ENCODE results near the gene NTN3.

The NTN3 gene

GRCh38 chr16:2514333-2515179 lies 43.5 kb downstream of the NTN3 start:
- H3K27ac ChIP-seq: peak overlapping the region; percentile 92

GRCh38 chr16:2515180-2515851 lies 44.2 kb downstream of the NTN3 start:
- peak overlapping the region; percentile 92 for H3K27ac ChIP-seq
- TF ChIP-seq, protein P1, sequence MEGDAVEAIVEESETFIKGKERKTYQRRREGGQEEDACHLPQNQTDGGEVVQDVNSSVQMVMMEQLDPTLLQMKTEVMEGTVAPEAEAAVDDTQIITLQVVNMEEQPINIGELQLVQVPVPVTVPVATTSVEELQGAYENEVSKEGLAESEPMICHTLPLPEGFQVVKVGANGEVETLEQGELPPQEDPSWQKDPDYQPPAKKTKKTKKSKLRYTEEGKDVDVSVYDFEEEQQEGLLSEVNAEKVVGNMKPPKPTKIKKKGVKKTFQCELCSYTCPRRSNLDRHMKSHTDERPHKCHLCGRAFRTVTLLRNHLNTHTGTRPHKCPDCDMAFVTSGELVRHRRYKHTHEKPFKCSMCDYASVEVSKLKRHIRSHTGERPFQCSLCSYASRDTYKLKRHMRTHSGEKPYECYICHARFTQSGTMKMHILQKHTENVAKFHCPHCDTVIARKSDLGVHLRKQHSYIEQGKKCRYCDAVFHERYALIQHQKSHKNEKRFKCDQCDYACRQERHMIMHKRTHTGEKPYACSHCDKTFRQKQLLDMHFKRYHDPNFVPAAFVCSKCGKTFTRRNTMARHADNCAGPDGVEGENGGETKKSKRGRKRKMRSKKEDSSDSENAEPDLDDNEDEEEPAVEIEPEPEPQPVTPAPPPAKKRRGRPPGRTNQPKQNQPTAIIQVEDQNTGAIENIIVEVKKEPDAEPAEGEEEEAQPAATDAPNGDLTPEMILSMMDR (IDR thresholded peaks at IDR 0.05): no peak
- no peak for TF ChIP-seq ZFX (IDR thresholded peaks at IDR 0.05; ENCODE audit: borderline replicate concordance)

More at GRCh38 chr16:2514333-2515179, 43.5 kb downstream of the NTN3 start:
- no peak for TF ChIP-seq ZFX (IDR thresholded peaks at IDR 0.05; ENCODE audit: borderline replicate concordance)
- TF ChIP-seq, protein P1 (IDR thresholded peaks at IDR 0.05): no peak

DNA sequence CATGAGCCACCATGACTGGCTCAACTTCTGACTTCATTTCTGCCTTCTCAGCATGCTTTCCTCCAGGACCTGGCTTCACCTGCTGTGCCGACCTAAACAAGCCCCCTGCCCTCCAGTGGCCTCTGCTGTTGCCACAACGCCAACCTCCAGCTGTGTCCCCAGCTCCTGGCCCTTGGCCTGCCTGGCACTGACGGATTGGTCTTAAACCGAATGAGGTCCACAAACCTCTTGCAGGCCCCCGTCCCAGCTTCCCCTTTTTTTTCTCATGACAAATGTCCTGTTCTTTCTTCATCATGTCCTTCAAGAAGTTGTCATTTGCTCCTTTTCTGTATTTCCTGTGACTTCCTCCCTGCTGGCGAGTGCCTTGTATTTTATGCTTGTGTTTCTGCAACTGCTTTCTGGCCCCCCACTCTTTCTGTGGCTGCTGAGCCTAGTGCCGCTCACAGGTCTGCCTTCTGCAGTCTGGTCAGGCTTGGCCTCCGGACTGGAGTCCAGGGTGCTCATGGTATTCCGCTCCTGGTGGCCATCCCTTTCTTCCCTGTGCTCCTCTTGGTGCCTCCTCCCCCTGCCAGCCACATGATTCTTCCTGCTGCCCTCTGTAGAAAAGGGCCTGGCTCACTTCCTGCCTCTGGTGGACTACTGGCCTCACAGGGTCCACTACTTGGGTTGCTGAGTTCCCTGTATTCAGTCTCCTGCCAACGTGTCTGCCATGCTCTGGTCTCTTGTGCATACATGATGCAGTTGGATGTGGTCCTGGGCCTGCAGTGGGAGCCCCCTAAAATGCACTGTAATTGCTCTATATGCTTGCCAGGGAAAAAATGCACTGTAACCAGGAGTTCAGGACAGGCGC lies 45.5 kb downstream of the NTN3 start:
- peak overlapping the region; percentile 92 for H3K27ac ChIP-seq
- TF ChIP-seq, protein P1 (IDR thresholded peaks at IDR 0.05): no peak
- no peak for TF ChIP-seq ZFX (IDR thresholded peaks at IDR 0.05; ENCODE audit: borderline replicate concordance)

DNA sequence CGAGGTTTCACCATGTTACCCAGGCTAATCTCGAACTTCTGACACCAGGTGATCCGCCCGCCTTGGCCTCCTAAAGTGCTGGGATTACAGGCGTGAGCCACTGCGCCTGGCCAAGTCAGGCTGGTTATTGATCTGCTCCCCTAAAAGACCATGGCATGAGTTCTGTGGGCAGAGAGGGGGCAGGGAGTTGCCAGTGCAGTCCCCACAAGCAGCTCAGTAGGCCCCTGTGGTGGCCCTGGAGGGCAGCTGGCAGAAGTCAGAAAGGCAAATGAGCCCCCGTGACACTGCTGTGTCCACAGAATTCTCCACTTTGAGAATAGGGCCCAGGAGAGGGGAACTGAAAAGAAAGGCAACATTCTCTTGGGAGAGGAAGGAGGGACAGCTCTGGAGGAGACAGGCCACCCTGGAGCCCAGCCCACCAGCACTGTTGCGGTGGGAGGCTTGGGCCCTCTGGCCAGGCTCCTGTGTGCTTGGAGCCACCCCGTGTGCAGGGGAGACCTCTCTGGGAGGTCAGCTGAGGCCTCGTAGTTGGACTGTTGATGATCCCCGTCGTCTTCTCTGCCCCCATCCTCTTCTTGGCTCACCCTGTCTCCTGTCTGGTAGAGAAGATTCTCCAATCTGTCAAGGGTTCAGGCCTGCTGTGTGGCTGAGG lies 47.0 kb downstream of the NTN3 start:
- no peak for TF ChIP-seq ZFX (IDR thresholded peaks at IDR 0.05; ENCODE audit: borderline replicate concordance)
- TF ChIP-seq, protein P1 (IDR thresholded peaks at IDR 0.05): no peak

GRCh38 chr16:2518823-2519710 lies 48.0 kb downstream of the NTN3 start:
- TF ChIP-seq ZFX (IDR thresholded peaks at IDR 0.05; ENCODE audit: borderline replicate concordance): no peak
- TF ChIP-seq, protein P1 (IDR thresholded peaks at IDR 0.05): no peak
- H3K27ac ChIP-seq: peak overlapping the region; percentile 92

More for the DNA sequence above, 47.0 kb downstream of the NTN3 start:
- H3K27ac ChIP-seq: peak overlapping the region; percentile 92

DNA sequence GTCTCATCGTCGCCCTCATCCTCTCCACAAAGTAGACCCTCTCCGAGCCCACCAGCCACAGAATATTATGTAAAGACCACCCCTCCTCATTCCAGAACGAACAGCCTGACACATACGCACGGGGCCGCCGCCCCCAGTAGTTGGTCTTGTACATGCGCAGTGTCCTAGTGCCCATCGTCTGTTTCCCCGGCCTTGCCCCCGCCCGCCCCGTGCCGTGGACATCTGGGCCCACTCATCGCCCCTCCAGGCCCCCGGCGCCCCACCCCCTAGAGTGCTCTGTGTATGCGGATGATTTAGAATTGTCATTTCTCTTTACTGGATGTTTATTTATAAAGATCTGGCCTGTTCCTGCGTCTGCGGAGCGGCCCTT lies 48.6 kb downstream of the NTN3 start:
- H3K27ac ChIP-seq: peak overlapping the region; percentile 92
- TF ChIP-seq, protein P1 (IDR thresholded peaks at IDR 0.05): no peak
- no peak for TF ChIP-seq ZFX (IDR thresholded peaks at IDR 0.05; ENCODE audit: borderline replicate concordance)

All from 22Rv1 (cell line).